Nephron (organoid): ENCODE measurements around the gene RPL31.
A peak's percentile ranks its signal among the peaks of the same experiment; 100 is the strongest.

ENCODE experiments used
- H3K27ac Mint-ChIP-seq, 3 experiments: 2 replicates each; pipeline ENCODE4 v1.8.0; 2020; ENCODE audit warnings: mixed read lengths in 3 of 3, mild to moderate bottlenecking in 2 of 3, moderate library complexity in 1 of 3
- H3K27me3 Mint-ChIP-seq: 2 replicates; pipeline ENCODE4 v1.8.0; 2021; ENCODE audit warnings: low read depth, mild to moderate bottlenecking, moderate library complexity, mixed read lengths
- H3K36me3 Mint-ChIP-seq: 2 replicates; pipeline ENCODE4 v1.8.0; 2020; ENCODE audit warnings: low read depth, mixed read lengths
- H3K4me1 Mint-ChIP-seq: 2 replicates; pipeline ENCODE4 v1.8.0; 2020; ENCODE audit warnings: mixed read lengths
- H3K4me3 Mint-ChIP-seq, 3 experiments: 2 replicates each; pipeline ENCODE4 v1.8.0; 2020; ENCODE audit warnings: mild to moderate bottlenecking in 3 of 3, mixed read lengths in 3 of 3, moderate library complexity in 2 of 3
- H3K9me3 Mint-ChIP-seq: 2 replicates; pipeline ENCODE4 v1.8.0; 2020; ENCODE audit warnings: mixed read lengths
- CTCF ChIP-seq, 3 experiments: fragments of 200-600 bp; sonication (generic); IDR thresholded peaks; one replicate each; pipeline ENCODE4 v1.5.0; 2021; ENCODE audit warnings: antibody characterized with exemption in 3 of 3; ENCODE audit not compliant: unreplicated experiment in 3 of 3

The RPL31 gene

DNA sequence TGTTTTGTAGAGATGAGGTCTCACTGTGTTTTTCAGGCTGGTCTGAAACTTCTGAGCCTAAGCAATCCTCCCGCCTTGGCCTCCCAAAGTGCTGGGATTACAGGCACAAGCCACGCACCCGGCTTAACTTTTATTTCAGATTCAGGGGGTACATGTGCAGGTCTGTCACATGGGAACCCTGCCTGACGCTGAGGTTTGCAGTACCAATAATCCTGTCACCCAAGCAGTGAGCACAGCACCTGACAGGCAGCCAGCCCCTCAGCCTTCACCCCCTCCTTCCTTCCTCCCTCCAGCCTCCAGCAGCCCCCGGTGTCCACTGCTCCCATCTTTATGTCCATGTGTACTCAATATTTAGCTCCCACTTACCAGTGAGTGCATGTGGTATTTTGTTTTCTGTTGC, 46.0 kb upstream of the RPL31 start:
- H3K36me3 Mint-ChIP-seq: no peaks in the 10 kb centered on the region
- no peaks in the 10 kb centered on the region for H3K9me3 Mint-ChIP-seq
- TF ChIP-seq CTCF (IDR thresholded peaks at IDR 0.05; ENCODE audit: unreplicated experiment in 3 of 3): no peak
- no peak overlapping the region for H3K27ac Mint-ChIP-seq
- peaks cover 21% of the 10 kb centered on the region for H3K4me1 Mint-ChIP-seq
- no peak overlapping the region for H3K4me3 Mint-ChIP-seq
- H3K27me3 Mint-ChIP-seq: no peaks in the 10 kb centered on the region

DNA sequence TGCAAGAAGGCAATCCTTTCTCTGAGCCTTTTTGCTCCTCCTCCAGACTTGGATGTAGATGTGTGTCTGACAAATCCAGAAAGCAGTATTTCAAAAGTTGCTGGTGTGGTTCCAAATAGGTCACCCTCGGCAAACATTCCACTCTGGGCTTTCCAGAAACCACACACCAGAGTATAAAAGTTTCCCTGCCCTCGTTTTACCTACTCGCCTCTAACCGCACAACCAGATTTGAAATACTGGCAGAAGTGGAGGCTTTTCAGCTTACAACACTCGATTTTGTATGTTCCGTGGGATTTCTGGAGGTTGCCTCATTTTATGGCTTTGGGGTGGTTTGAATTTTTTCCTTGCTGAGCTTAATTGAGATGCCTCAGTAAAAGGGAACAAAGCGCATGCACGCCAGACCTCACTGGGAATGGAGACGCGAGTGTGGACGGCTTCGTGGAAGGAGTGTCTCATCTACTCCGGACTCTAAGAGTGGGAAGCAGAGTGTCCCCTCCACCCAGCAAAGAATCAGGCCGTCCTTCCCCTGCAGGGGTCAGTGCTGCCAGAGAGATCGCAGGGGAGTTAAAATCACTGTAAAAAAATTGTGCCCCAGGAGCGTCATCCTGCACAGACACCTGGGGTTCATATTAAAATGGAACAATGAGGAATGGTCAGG, 44.0 kb upstream of the RPL31 start:
- Mint-ChIP-seq H3K36me3 (no peaks in the 10 kb centered on the region), H3K27me3 (no peaks in the 10 kb centered on the region), H3K27ac (peak overlapping the region in 1 of 3 experiments; percentile 34), H3K9me3 (no peaks in the 10 kb centered on the region), H3K4me1 (peaks cover 32% of the 10 kb centered on the region), H3K4me3 (peak overlapping the region in 1 of 3 experiments; percentile 19)
- TF ChIP-seq CTCF (IDR thresholded peaks at IDR 0.05; ENCODE audit: unreplicated experiment in 3 of 3): no peak

DNA sequence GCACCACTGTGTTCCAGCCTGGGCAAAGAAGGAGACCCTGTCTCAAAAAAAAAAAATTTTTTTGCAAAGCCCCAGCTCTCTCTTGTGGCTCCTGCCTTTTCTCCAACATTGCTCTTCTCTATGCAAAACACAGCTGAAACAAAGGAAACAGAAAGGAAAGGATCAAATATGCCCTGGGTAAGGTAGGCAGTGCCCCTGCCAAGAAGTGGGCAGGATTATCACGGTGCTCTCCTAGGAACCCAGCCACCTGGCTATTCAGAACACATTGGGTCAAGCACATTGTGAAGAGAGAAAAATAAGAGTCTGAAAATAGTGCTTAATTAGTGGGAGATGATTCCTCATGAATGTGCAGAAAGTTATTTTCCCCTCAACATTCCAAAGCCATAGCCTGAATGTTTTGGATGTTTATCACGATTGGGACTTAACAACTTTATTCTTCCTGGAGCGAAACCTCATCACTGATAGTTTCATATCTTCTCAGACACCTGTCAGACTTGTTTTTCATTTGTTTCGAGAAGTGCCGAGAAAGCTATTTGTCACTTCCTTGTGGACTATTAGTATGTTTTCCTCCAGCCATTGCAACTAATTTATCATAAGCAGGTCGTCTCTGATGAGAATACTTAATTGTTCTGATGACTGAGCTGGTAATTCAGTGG, 42.7 kb upstream of the RPL31 start:
- peaks cover 3% of the 10 kb centered on the region for H3K27me3 Mint-ChIP-seq
- no peak overlapping the region for H3K27ac Mint-ChIP-seq
- no peak for TF ChIP-seq CTCF (IDR thresholded peaks at IDR 0.05; ENCODE audit: unreplicated experiment in 3 of 3)
- H3K4me3 Mint-ChIP-seq: no peak overlapping the region
- peaks cover 32% of the 10 kb centered on the region for H3K4me1 Mint-ChIP-seq
- no peaks in the 10 kb centered on the region for H3K9me3 Mint-ChIP-seq
- H3K36me3 Mint-ChIP-seq: no peaks in the 10 kb centered on the region

DNA sequence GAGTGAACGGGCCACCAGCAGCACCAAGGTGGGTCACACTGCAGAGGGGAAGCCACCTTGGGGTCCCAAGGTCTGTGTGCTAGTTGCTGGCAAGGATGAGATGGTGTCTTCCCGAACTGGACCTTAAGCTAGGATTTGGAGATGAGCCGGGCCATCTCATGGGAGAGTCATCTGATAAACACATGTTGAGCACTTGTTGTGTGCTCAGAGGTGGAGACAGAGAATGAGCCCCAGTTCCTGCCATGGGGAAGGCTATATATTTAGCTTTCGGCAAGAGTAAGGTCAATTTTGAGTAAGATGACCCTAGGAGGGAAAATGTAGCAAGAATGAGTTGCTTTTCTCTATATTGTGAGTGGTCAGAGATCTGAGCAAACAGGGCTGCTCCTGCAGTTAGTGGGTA, 41.4 kb upstream of the RPL31 start:
- Mint-ChIP-seq H3K4me1 (peaks cover 32% of the 10 kb centered on the region), H3K36me3 (no peaks in the 10 kb centered on the region), H3K9me3 (no peaks in the 10 kb centered on the region), H3K27me3 (peaks cover 4% of the 10 kb centered on the region), H3K4me3 (no peak overlapping the region), H3K27ac (no peak overlapping the region)
- TF ChIP-seq CTCF (IDR thresholded peaks at IDR 0.05; ENCODE audit: unreplicated experiment in 3 of 3): no peak

GRCh38 chr2:100962366-100963025, 39.6 kb upstream of the RPL31 start:
- Mint-ChIP-seq H3K4me3 (no peak overlapping the region), H3K27ac (no peak overlapping the region), H3K4me1 (peaks cover 32% of the 10 kb centered on the region), H3K9me3 (no peaks in the 10 kb centered on the region), H3K36me3 (no peaks in the 10 kb centered on the region), H3K27me3 (peaks cover 4% of the 10 kb centered on the region)
- no peak for TF ChIP-seq CTCF (IDR thresholded peaks at IDR 0.05; ENCODE audit: unreplicated experiment in 3 of 3)
